Measurements from ENCODE around the gene MAPK1IP1L.

DNA sequence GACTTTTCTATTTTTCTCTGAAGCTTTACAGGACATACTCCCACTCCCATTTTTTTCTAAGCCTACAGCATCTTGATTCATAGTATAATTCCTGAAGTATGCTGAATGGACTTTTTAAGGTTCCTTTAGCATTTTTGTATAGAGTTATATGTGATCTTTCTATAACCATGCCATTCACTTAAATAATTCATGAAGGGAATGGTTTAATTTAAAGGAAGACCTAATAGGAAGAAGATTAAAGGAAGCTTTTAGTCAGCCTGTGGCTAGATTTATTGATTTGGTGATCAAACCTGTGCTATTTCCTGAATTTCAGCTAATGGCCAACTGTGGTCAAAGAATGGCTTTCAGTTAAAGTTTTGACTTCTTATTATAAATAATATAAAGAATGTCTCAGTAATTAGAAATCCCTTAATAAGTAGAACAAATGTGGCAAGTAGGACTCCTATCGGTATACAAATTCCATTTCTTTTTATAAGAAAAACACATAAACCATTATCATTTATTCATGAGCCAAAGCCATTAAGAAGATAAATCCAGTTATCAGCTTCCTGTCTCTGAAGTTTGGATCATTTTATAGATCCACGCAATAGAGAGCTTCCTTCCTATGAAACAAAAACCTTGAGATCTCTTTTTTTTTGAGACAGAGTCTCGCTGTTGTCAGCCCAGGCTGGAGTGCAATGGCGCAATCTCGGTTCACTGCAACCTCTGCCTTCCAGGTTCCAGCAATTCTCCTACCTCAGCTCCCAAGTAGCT is 4.0 kb upstream of the MAPK1IP1L start:
- TF ChIP-seq, protein P1, sequence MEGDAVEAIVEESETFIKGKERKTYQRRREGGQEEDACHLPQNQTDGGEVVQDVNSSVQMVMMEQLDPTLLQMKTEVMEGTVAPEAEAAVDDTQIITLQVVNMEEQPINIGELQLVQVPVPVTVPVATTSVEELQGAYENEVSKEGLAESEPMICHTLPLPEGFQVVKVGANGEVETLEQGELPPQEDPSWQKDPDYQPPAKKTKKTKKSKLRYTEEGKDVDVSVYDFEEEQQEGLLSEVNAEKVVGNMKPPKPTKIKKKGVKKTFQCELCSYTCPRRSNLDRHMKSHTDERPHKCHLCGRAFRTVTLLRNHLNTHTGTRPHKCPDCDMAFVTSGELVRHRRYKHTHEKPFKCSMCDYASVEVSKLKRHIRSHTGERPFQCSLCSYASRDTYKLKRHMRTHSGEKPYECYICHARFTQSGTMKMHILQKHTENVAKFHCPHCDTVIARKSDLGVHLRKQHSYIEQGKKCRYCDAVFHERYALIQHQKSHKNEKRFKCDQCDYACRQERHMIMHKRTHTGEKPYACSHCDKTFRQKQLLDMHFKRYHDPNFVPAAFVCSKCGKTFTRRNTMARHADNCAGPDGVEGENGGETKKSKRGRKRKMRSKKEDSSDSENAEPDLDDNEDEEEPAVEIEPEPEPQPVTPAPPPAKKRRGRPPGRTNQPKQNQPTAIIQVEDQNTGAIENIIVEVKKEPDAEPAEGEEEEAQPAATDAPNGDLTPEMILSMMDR (IDR thresholded peaks at IDR 0.05; ENCODE audit: poor library complexity): no peak
- TF ChIP-seq EZH2 (IDR thresholded peaks at IDR 0.05; ENCODE audit: borderline replicate concordance): no peak
- TF ChIP-seq EZH2phosphoT487 (IDR thresholded peaks at IDR 0.05; ENCODE audit: low read depth, severe bottlenecking, unreplicated experiment): no peak
